GM21737 (cell line): Measurements from ENCODE around the gene TINAGL1.

Source experiments
- ATAC-seq: cut with Tn5 transposase; IDR thresholded peaks from one replicate; pipeline ENCODE4 v1.9.1; 2021; ENCODE audit warnings: mild to moderate bottlenecking, moderate library complexity; ENCODE audit not compliant: unreplicated experiment

TINAGL1 gene

GRCh38 chr1:31625561-31626222 is 49.4 kb downstream of the TINAGL1 start:
- ATAC-seq, result no peak

GRCh38 chr1:31626223-31627207 is 50.2 kb downstream of the TINAGL1 start:
- no peak for ATAC-seq

- ATAC-seq, result no peak
These were observed 51.1 kb downstream of the TINAGL1 start for GRCh38 chr1:31627301-31627929.

DNA sequence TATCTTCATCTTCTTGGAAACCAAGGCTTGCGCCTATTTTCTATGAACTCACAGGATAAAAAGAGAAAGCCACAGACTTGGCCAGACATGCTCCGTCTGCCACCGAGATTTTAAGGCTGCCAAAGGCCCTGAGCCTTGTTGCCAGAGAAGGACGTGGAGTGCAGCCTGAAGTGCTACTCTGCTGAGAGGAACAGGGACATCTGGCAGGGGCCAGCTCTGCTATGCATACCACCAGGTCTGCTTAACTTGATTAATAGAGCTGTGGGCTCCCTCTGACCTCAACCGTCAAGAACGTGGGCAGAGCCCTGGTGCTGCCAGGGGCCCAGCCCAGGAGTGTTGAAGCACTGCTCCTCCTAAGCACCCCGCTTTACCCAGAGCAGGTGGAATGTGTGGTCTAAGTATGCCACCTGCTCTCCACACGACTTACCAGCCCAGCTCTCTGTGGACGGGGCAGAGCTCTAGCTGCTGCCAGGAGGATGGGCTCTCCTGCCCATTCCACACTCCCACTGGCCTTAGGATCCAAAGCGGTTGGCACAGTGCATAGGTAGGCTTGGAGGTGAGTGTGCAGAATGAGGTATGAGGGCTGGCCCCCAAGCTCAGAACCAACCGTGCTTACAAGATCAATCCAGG is 51.7 kb downstream of the TINAGL1 start:
- no peak for ATAC-seq

DNA sequence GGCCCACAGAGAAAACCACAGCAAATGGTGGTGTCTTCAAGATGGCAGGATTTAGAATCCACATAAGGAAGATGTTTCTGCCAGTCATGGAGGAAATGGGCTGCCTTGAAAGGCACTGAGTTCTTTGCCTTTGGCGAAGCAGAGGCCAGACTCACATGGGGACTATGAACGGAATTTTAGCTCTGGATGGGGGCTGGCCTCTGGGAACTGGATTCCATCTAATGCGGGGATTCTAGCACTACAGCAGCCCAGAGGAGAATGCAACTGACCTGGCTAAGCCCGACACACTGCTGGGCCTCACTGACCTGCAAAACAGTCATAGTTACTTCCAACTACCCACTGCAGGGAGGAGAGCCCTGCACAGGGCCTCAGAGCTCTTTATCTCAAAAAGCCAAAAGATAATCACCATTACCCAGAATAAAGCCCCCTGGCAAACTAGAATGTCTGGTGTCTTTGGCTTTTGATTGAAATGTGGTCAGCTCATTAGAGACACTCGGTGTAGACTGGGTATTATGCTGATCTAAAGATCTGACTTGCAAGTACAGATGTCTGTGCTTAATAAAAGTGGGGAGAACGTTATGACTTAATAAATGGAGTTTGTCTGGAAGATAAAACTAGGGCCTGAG is 52.7 kb downstream of the TINAGL1 start:
- ATAC-seq, result no peak

DNA sequence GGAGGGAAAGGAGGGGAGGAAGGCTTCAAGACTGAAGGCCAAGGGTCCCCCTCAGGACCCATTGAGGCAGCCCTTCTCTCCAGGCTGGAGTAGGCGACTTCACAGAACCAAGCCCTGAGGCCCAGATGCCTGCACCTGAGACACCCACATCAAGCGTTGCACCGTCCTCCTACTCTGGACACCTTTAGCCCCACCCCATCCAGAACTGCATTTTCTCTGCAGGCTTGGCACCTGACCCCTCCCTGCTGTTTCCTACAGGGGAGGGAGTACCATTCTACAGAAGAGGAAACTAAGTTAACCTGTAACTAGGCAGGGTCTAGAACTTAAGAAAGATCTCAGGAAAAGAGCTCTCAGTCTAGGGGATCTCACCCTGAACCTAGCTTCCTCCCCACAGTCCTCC is 56.3 kb downstream of the TINAGL1 start:
- no peak for ATAC-seq

DNA sequence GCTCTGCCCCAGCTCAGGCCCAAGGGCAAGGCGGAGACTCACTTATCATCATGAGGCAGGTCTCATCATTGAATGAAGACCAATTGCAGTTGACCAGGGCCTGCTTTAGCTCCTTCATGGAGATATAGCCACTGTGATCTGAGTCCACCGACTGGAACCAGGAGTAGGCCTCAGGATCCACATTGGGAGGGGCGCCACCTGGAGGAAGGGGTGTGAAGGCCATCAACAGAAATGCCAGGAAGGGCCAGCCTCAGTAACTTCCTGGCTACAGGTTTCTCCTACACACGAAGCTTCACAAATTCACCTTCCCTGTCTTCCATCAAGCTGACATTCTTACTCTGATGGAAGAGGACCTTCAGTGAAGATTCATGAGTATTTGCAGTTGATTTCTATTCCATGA is 56.8 kb downstream of the TINAGL1 start:
- no peak for ATAC-seq
